Effector memory CD4-positive, alpha-beta T cell (primary cell): Measurements from ENCODE around the gene CTSE.
"Not testable (repeated sequence)": the region's sequence is repeated elsewhere in the genome, so short reads cannot be mapped to it uniquely, and the experiment has no call there.

Experiments used
- DNase-seq, 3 donors: peaks; one replicate each; pipeline ENCODE4 v3.0.0-alpha.2; 2020
- H3K27ac ChIP-seq: 2 replicates; pipeline ENCODE4 v1.7.0; 2013; ENCODE audit warnings: mild to moderate bottlenecking, low read length, moderate library complexity; ENCODE audit not compliant: insufficient read depth, poor library complexity, severe bottlenecking
- H3K27me3 ChIP-seq: replicated peaks from 2 replicates; pipeline ENCODE4 v1.7.0; 2013; ENCODE audit warnings: mild to moderate bottlenecking, low read length; ENCODE audit not compliant: insufficient read depth, control insufficient read depth, poor library complexity, severe bottlenecking
- H3K36me3 ChIP-seq: 2 replicates; pipeline ENCODE4 v1.7.0; 2013; ENCODE audit warnings: mild to moderate bottlenecking, low read length, moderate library complexity; ENCODE audit not compliant: control insufficient read depth, insufficient read depth
- H3K4me1 ChIP-seq: 2 replicates; pipeline ENCODE4 v1.7.0; 2013; ENCODE audit warnings: low read length, mild to moderate bottlenecking; ENCODE audit not compliant: control insufficient read depth, insufficient read depth, poor library complexity, severe bottlenecking
- H3K4me3 ChIP-seq: 2 replicates; pipeline ENCODE4 v1.7.0; 2013; ENCODE audit warnings: low read length, low read depth, mild to moderate bottlenecking; ENCODE audit not compliant: insufficient read depth, poor library complexity, severe bottlenecking
- H3K9me3 ChIP-seq: 2 replicates; pipeline ENCODE4 v1.7.0; 2013; ENCODE audit warnings: mild to moderate bottlenecking, low read length, moderate library complexity; ENCODE audit not compliant: control insufficient read depth

The CTSE gene

GRCh38 chr1:205996641-205997040, 27.1 kb downstream of the CTSE start:
- H3K27ac ChIP-seq, DNase-seq, H3K9me3 ChIP-seq, H3K4me3 ChIP-seq, H3K36me3 ChIP-seq, H3K4me1 ChIP-seq, H3K27me3 ChIP-seq: not testable (repeated sequence)

GRCh38 chr1:205994346-205994745, 29.3 kb downstream of the CTSE start:
- Histone ChIP-seq H3K27me3 (no peaks in the 10 kb centered on the region), H3K4me1 (no peaks in the 10 kb centered on the region), H3K36me3 (no peaks in the 10 kb centered on the region), H3K27ac (no peak overlapping the region), H3K9me3 (no peaks in the 10 kb centered on the region), H3K4me3 (no peak overlapping the region)
- no peak for DNase-seq

GRCh38 chr1:205993068-205993467, 30.6 kb downstream of the CTSE start:
- Histone ChIP-seq H3K9me3 (no peaks in the 10 kb centered on the region), H3K27ac (no peak overlapping the region), H3K36me3 (no peaks in the 10 kb centered on the region), H3K27me3 (no peaks in the 10 kb centered on the region), H3K4me3 (no peak overlapping the region), H3K4me1 (no peaks in the 10 kb centered on the region)
- no peak for DNase-seq

GRCh38 chr1:205992218-205992882, 31.3 kb downstream of the CTSE start:
- H3K27ac ChIP-seq, result no peak overlapping the region
- no peaks in the 10 kb centered on the region for H3K9me3 ChIP-seq
- no peaks in the 10 kb centered on the region for H3K27me3 ChIP-seq
- no peaks in the 10 kb centered on the region for H3K4me1 ChIP-seq
- no peak for DNase-seq
- no peak overlapping the region for H3K4me3 ChIP-seq
- no peaks in the 10 kb centered on the region for H3K36me3 ChIP-seq

GRCh38 chr1:205991237-205991636, 32.5 kb downstream of the CTSE start:
- no peak for DNase-seq
- H3K27me3 ChIP-seq, result no peaks in the 10 kb centered on the region
- H3K36me3 ChIP-seq, result no peaks in the 10 kb centered on the region
- H3K4me3 ChIP-seq, result no peak overlapping the region
- no peak overlapping the region for H3K27ac ChIP-seq
- H3K9me3 ChIP-seq, result no peaks in the 10 kb centered on the region
- H3K4me1 ChIP-seq, result no peaks in the 10 kb centered on the region

- H3K27me3 ChIP-seq, result no peaks in the 10 kb centered on the region
Measured at GRCh38 chr1:205990226-205990625, 33.5 kb downstream of the CTSE start.

GRCh38 chr1:205989786-205990185, 33.9 kb downstream of the CTSE start:
- Histone ChIP-seq H3K9me3 (no peaks in the 10 kb centered on the region), H3K4me3 (no peak overlapping the region), H3K27me3 (no peaks in the 10 kb centered on the region), H3K27ac (no peak overlapping the region), H3K36me3 (no peaks in the 10 kb centered on the region), H3K4me1 (no peaks in the 10 kb centered on the region)
- DNase-seq, result no peak

More at GRCh38 chr1:205990226-205990625, 33.5 kb downstream of the CTSE start:
- H3K27ac ChIP-seq, result no peak overlapping the region
- no peaks in the 10 kb centered on the region for H3K9me3 ChIP-seq
- H3K36me3 ChIP-seq, result no peaks in the 10 kb centered on the region
- no peaks in the 10 kb centered on the region for H3K4me1 ChIP-seq
- no peak overlapping the region for H3K4me3 ChIP-seq
- no peak for DNase-seq

- Histone ChIP-seq H3K4me1 (no peaks in the 10 kb centered on the region), H3K27ac (no peak overlapping the region), H3K36me3 (no peaks in the 10 kb centered on the region), H3K4me3 (no peak overlapping the region), H3K27me3 (no peaks in the 10 kb centered on the region), H3K9me3 (no peaks in the 10 kb centered on the region)
- DNase-seq, result no peak
Measured at GRCh38 chr1:205988585-205988995, 35.1 kb downstream of the CTSE start.

GRCh38 chr1:205986861-205987260, 36.8 kb downstream of the CTSE start:
- Histone ChIP-seq H3K4me1 (no peaks in the 10 kb centered on the region), H3K27me3 (no peaks in the 10 kb centered on the region), H3K36me3 (no peaks in the 10 kb centered on the region), H3K9me3 (no peaks in the 10 kb centered on the region), H3K4me3 (no peak overlapping the region), H3K27ac (no peak overlapping the region)
- no peak for DNase-seq

- H3K4me3 ChIP-seq, result no peak overlapping the region
- no peaks in the 10 kb centered on the region for H3K9me3 ChIP-seq
- no peaks in the 10 kb centered on the region for H3K27me3 ChIP-seq
- H3K36me3 ChIP-seq, result no peaks in the 10 kb centered on the region
- H3K4me1 ChIP-seq, result no peaks in the 10 kb centered on the region
- H3K27ac ChIP-seq, result no peak overlapping the region
- DNase-seq, result no peak
Measured at GRCh38 chr1:205986292-205986691, 37.4 kb downstream of the CTSE start.
